Panc1 (cell line): ENCODE measurements around the gene DHODH. TPM values are rescaled to one million over a fixed set of nuclear protein-coding genes. Genes with fewer than 3 reads are reported as not detected.

Source experiments
- ATAC-seq: fragments of 200-7000 bp; cut with Tn5 transposase; 2 replicates; pipeline ENCODE4 v1.9.1; 2020; ENCODE audit warnings: mild to moderate bottlenecking, moderate library complexity
- BruUV-seq: library from RNA; stranded (reverse); fragments of 400-500 nt; replicated peaks from 2 replicates; lab custom pipeline; 2021; lab: Mats Ljungman, UMichigan
- CTCF ChIA-PET: fragments of 300-600 bp; sonication (Branson Sonifier 250); formaldehyde crosslinking; loops from one replicate; lab custom pipeline; 2022; ENCODE audit warnings: antibody characterized with exemption; lab: Charles Lee
- POLR2A ChIA-PET: fragments of 300-600 bp; sonication (Branson Sonifier 250); formaldehyde crosslinking; loops from one replicate; lab custom pipeline; 2022; ENCODE audit warnings: antibody characterized with exemption; lab: Charles Lee
- DNase-seq: peaks from one replicate; pipeline ENCODE4 v3.0.0-alpha.2; 2010; ENCODE audit warnings: low read depth, low spot score
- H3K27ac ChIP-seq: 2 replicates; pipeline ENCODE4 v1.5.1; 2011; ENCODE audit warnings: mild to moderate bottlenecking, low read length, inconsistent platforms
- H3K27me3 ChIP-seq: fragments of 200-500 bp; sonication (Bioruptor generic); 2 replicates; pipeline ENCODE4 v1.6.0; 2014; ENCODE audit warnings: low read length, inconsistent platforms; ENCODE audit not compliant: control insufficient read depth, insufficient read depth
- H3K36me3 ChIP-seq: fragments of 200-500 bp; sonication (Bioruptor generic); 2 replicates; pipeline ENCODE4 v1.5.1; 2014; ENCODE audit warnings: inconsistent platforms, mild to moderate bottlenecking, low read length, moderate library complexity; ENCODE audit not compliant: control insufficient read depth, insufficient read depth
- H3K4me1 ChIP-seq: 2 replicates; pipeline ENCODE4 v1.5.1; 2011; ENCODE audit warnings: inconsistent platforms, mild to moderate bottlenecking, low read length, moderate library complexity; ENCODE audit not compliant: control insufficient read depth, insufficient read depth
- H3K4me3 ChIP-seq, 2 experiments: 2 replicates each; pipeline ENCODE4 v1.5.1; 2011 to 2012; ENCODE audit warnings: low read depth in 2 of 2, low read length in 2 of 2, mild to moderate bottlenecking in 2 of 2, inconsistent platforms in 1 of 2, moderate library complexity in 1 of 2
- H3K9me3 ChIP-seq: fragments of 200-500 bp; sonication (Bioruptor generic); 2 replicates; pipeline ENCODE4 v1.5.1; 2014; ENCODE audit warnings: low read depth, mild to moderate bottlenecking, inconsistent platforms, low read length, moderate library complexity; ENCODE audit not compliant: control insufficient read depth, insufficient read depth
- CTCF ChIP-seq: fragments of 450-650 bp; IDR thresholded peaks from 2 replicates; pipeline ENCODE4 v1.5.1; 2017; ENCODE audit warnings: mild to moderate bottlenecking
- POLR2AphosphoS5 ChIP-seq: IDR thresholded peaks from 2 replicates; pipeline ENCODE4 v1.6.1; 2012; ENCODE audit warnings: mild to moderate bottlenecking, low read depth, low read length, moderate library complexity
- REST ChIP-seq, 2 experiments: IDR thresholded peaks; 2 replicates each; pipeline ENCODE4 v1.6.1; 2011 to 2012; ENCODE audit warnings: low read depth in 2 of 2, control low read depth in 1 of 2, low read length in 1 of 2, mild to moderate bottlenecking in 1 of 2, moderate library complexity in 1 of 2; ENCODE audit not compliant: insufficient read depth in 1 of 2
- SIN3A ChIP-seq: IDR thresholded peaks from 2 replicates; pipeline ENCODE4 v1.6.1; 2012; ENCODE audit warnings: low read depth, mild to moderate bottlenecking, low read length, moderate library complexity, borderline replicate concordance; ENCODE audit not compliant: insufficient read depth
- TCF7L2 ChIP-seq: IDR thresholded peaks from 2 replicates; pipeline ENCODE4 v1.6.1; 2011; ENCODE audit warnings: mild to moderate bottlenecking, low read depth, low read length, inconsistent platforms
- in situ Hi-C: cut with HindIII; loops from 2 replicates; pipeline ENCODE4 v1.10.0; 2016; ENCODE audit warnings: low sequenced_read_pairs, low pct_unique_long_range_greater_than_20kb
- intact Hi-C: fragments of 100-400 bp; cut with micrococcal nuclease; formaldehyde crosslinking; loops from one replicate; pipeline ENCODE4 v1.10.0; 2022; ENCODE audit not compliant: unreplicated experiment
- total RNA-seq: library from RNA; stranded (reverse); gene quantifications from one replicate; pipeline ENCODE4 v1.2.1, GENCODE V29; 2021; ENCODE audit not compliant: unreplicated experiment

DHODH gene
- total RNA-seq, 1 experiment from 2014 or later: 8.9 TPM

GRCh38 chr16:72060405-72060804 is 51.9 kb downstream of the DHODH start:
- intact Hi-C loops (no loop called here), in situ Hi-C loops (no loop called here)
- Histone ChIP-seq H3K4me3 (no peak overlapping the region), H3K9me3 (no peaks in the 10 kb centered on the region), H3K4me1 (no peaks in the 10 kb centered on the region), H3K36me3 (no peaks in the 10 kb centered on the region), H3K27me3 (no peaks in the 10 kb centered on the region; the same call in 1 of the 2 replicates), H3K27ac (no peak overlapping the region)
- no TSS peak for BruUV-seq
- ChIA-PET CTCF (no interaction called here), POLR2A (no interaction called here)
- TF ChIP-seq TCF7L2 (no peak), POLR2AphosphoS5 (no peak), CTCF (no peak), REST (IDR thresholded peaks at IDR 0.05; ENCODE audit: insufficient read depth in 1 of 2, low read depth in 2 of 2, low read length in 1 of 2) (no peak), SIN3A (no peak)
- ATAC-seq (no peak), DNase-seq (no peak)

DNA sequence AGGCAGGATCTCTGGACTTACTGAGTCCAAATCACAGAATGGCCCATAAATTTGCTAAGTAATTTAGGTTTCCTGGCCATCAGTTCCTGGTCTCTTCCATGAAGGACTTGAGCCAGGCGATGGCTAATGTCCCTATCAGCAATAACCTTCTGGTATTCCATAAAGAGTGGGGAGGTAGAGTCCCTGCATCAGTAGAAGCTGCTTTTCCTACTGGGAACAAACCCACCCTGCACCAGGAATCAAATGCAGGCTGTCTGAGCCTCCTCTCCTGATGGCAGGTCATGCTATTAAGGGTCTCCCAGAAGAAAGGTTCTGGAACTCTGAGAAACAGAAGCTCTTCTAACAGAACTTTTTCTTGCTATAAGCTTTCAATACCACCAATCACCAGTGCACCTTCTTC is 53.0 kb downstream of the DHODH start:
- CTCF ChIA-PET: no interaction called here
- in situ Hi-C loops (no loop called here), intact Hi-C loops (no loop called here)

More for the DNA sequence above, 53.0 kb downstream of the DHODH start:
- Histone ChIP-seq H3K27ac (no peak overlapping the region), H3K9me3 (no peaks in the 10 kb centered on the region), H3K27me3 (no peaks in the 10 kb centered on the region), H3K4me3 (no peak overlapping the region), H3K4me1 (no peaks in the 10 kb centered on the region), H3K36me3 (no peaks in the 10 kb centered on the region)
- BruUV-seq: no TSS peak
- POLR2A ChIA-PET: no interaction called here
- ATAC-seq (no peak), DNase-seq (no peak)
- TF ChIP-seq POLR2AphosphoS5 (no peak), SIN3A (no peak), CTCF (no peak), REST (IDR thresholded peaks at IDR 0.05; ENCODE audit: insufficient read depth in 1 of 2, low read depth in 2 of 2, low read length in 1 of 2) (no peak), TCF7L2 (no peak)
